CD14-positive monocyte (primary cell): ENCODE measurements around the gene BANP. TPM values are rescaled to one million over a fixed set of nuclear protein-coding genes. Genes with fewer than 3 reads are reported as not detected.
"Not testable (repeated sequence)": the region's sequence is repeated elsewhere in the genome, so short reads cannot be mapped to it uniquely, and the experiment has no call there.

Source experiments
- DNase-seq, 3 donors: peaks; one replicate each; pipeline ENCODE4 v3.0.0-alpha.2; 2011 to 2022
- H2AFZ ChIP-seq: 2 replicates; pipeline ENCODE4 v1.6.0; 2012; ENCODE audit warnings: mild to moderate bottlenecking, low read depth, low read length, inconsistent platforms; ENCODE audit not compliant: insufficient read depth, poor library complexity, severe bottlenecking
- H3K27ac ChIP-seq, 2 donors: 1 replicate in 1 of 2; 2 replicates in 1 of 2; pipeline ENCODE4 v1.5.1; 2012 to 2013; ENCODE audit warnings: low read length in 2 of 2, control low read depth in 1 of 2, inconsistent platforms in 1 of 2, low read depth in 1 of 2, mild to moderate bottlenecking in 1 of 2
- H3K27me3 ChIP-seq, 2 donors: one replicate each; pipeline versions ENCODE4 v1.6.0 to v1.6.1; 2011 to 2013; ENCODE audit warnings: low read length in 2 of 2; ENCODE audit not compliant: control insufficient read depth in 2 of 2, insufficient read depth in 2 of 2
- H3K36me3 ChIP-seq, 2 donors: replicated peaks in 1 of 2; 1 replicate in 1 of 2; 2 replicates in 1 of 2; pipeline versions ENCODE4 v1.5.1 to v1.6.1; 2012 to 2013; ENCODE audit warnings: low read length in 2 of 2, control low read depth in 1 of 2, inconsistent platforms in 1 of 2, mild to moderate bottlenecking in 1 of 2; ENCODE audit not compliant: insufficient read depth in 2 of 2, control insufficient read depth in 1 of 2
- H3K4me1 ChIP-seq, 2 donors: 1 replicate in 1 of 2; 2 replicates in 1 of 2; pipeline versions ENCODE4 v1.5.1 to v1.6.1; 2012 to 2013; ENCODE audit warnings: low read length in 2 of 2, control low read depth in 1 of 2, inconsistent platforms in 1 of 2, mild to moderate bottlenecking in 1 of 2, moderate library complexity in 1 of 2; ENCODE audit not compliant: insufficient read depth in 2 of 2, control insufficient read depth in 1 of 2
- H3K4me2 ChIP-seq: replicated peaks from 2 replicates; pipeline ENCODE3; 2012; ENCODE audit warnings: low read length, moderate library complexity, mild to moderate bottlenecking; ENCODE audit not compliant: poor library complexity, severe bottlenecking; ENCODE audit errors: extremely low read depth
- H3K4me3 ChIP-seq, 3 experiments: fragments of 200-600 bp in 1 of 3; sonication (generic) in 1 of 3; replicated peaks in 1 of 3; 1 replicate in 2 of 3; 2 replicates in 1 of 3; pipeline ENCODE4 v1.5.1; 2011 to 2013; ENCODE audit warnings: low read length in 3 of 3, mild to moderate bottlenecking in 3 of 3, control low read depth in 2 of 3, low read depth in 2 of 3, inconsistent platforms in 1 of 3, moderate library complexity in 1 of 3
- H3K79me2 ChIP-seq: 2 replicates; pipeline ENCODE4 v1.6.0; 2012; ENCODE audit warnings: mild to moderate bottlenecking, control low read depth, inconsistent platforms, low read length, moderate library complexity; ENCODE audit not compliant: insufficient read depth
- H3K9ac ChIP-seq: 2 replicates; pipeline ENCODE4 v1.6.0; 2017; ENCODE audit warnings: low read length, mild to moderate bottlenecking; ENCODE audit not compliant: insufficient read depth, poor library complexity, severe bottlenecking
- H3K9me3 ChIP-seq, 2 donors: replicated peaks in 1 of 2; 1 replicate in 1 of 2; 2 replicates in 1 of 2; pipeline versions ENCODE4 v1.5.1 to v1.6.1; 2012 to 2013; ENCODE audit warnings: low read length in 2 of 2, control low read depth in 1 of 2; ENCODE audit not compliant: control insufficient read depth in 1 of 2, insufficient read depth in 1 of 2
- H4K20me1 ChIP-seq: 2 replicates; pipeline ENCODE4 v1.6.0; 2012; ENCODE audit warnings: mild to moderate bottlenecking, low read length, control low read depth, moderate library complexity; ENCODE audit not compliant: insufficient read depth
- H3K27ac Mint-ChIP-seq, 7 donors: one replicate each; pipeline ENCODE4 v1.8.0; 2020; ENCODE audit warnings: mild to moderate bottlenecking in 7 of 7, mixed read lengths in 7 of 7, moderate library complexity in 6 of 7, inconsistent platforms in 2 of 7
- H3K27me3 Mint-ChIP-seq, 3 donors: one replicate each; pipeline ENCODE4 v1.8.0; 2021 to 2022; ENCODE audit warnings: low read depth in 3 of 3, mild to moderate bottlenecking in 3 of 3, mixed read lengths in 3 of 3, moderate library complexity in 3 of 3, inconsistent platforms in 1 of 3
- H3K36me3 Mint-ChIP-seq, 2 donors: one replicate each; pipeline ENCODE4 v1.8.0; 2020; ENCODE audit warnings: mixed read lengths in 2 of 2, inconsistent platforms in 1 of 2, mild to moderate bottlenecking in 1 of 2
- H3K4me1 Mint-ChIP-seq: one replicate; pipeline ENCODE4 v1.8.0; 2020; ENCODE audit warnings: mild to moderate bottlenecking, mixed read lengths
- H3K4me3 Mint-ChIP-seq, 2 donors: one replicate each; pipeline ENCODE4 v1.8.0; 2020; ENCODE audit warnings: mild to moderate bottlenecking in 2 of 2, mixed read lengths in 2 of 2, moderate library complexity in 1 of 2
- H3K9me3 Mint-ChIP-seq, 7 donors: one replicate each; pipeline ENCODE4 v1.8.0; 2020 to 2022; ENCODE audit warnings: mixed read lengths in 7 of 7, mild to moderate bottlenecking in 6 of 7, moderate library complexity in 6 of 7, inconsistent platforms in 2 of 7
- WGBS: methylation state at CpG from one replicate; pipeline ENCODE4 v1.1.5; 2013; ENCODE audit warnings: missing lambda C conversion rate; ENCODE audit not compliant: insufficient coverage; 5-methylcytosine and 5-hydroxymethylcytosine counted together
- intact Hi-C, 2 donors: fragments of 100-400 bp; cut with micrococcal nuclease; formaldehyde crosslinking; loops; one replicate each; pipeline versions ENCODE4 v1.15.0 to v1.15.1; 2023
- polyA plus RNA-seq, 3 donors: library from polyadenylated mRNA; depleted of rRNA in 1 of 3; unstranded in 2 of 3; stranded (reverse) in 1 of 3; fragments of 300-500 nt in 2 of 3; fragments of >200 nt in 1 of 3; fragmentation: Illumina TruSeq in 2 of 3; gene quantifications; 1 replicate in 2 of 3; 2 replicates in 1 of 3; pipeline ENCODE4 v1.2.3, GENCODE V29; 2012 to 2021

The BANP gene
- polyA plus RNA-seq, 3 donors: 10.1 to 40.9 (median 11.7) TPM

DNA sequence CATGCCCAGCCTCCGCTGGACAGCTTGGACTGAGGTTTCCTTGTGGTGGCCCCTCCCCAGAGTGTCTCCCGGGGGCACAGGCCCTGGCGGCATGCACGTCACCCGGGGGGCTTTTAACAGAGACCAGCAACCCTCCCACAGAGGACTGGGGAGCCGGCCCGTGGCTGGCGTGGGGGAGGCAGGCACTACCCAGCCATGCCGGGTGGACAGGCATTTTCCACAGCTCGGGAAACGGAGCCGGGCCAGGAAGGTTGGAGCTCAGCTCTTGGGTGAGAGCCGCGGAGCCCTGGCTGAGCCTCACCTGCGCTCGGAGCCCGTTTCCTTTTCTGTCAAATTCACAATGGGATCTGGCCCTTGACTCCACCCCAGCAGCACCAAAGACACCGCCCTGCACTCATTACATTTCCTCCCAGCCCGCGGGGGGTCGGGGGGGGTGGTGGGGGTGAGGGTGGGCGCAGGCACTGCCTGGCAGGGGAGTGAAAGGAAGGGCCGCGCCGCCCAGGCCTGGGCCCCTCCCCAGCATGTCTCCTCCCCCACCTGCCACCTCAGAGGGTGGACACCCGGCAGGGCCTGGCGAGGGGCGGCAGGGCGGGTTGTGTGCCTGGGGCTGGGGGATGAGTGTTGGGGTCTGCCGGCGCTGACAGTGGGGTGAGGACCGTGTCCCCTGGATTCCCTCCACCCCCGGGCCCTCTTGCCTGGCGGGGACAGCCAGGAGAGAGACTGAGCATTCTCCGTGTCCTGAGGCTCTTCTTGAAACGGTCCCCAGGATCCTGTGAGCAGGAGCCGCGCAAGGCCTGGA lies 139.3 kb downstream of the BANP start:
- H4K20me1 ChIP-seq, H3K9me3 ChIP-seq, H3K27me3 Mint-ChIP-seq, H3K27me3 ChIP-seq, H3K36me3 ChIP-seq, H3K36me3 Mint-ChIP-seq, DNase-seq, intact Hi-C loops, H3K79me2 ChIP-seq: not testable (repeated sequence)
- Histone ChIP-seq H3K4me2 (peak overlapping the region; percentile 31), H3K27ac (peak overlapping the region in 1 of 2 donors; percentile 26), H3K4me1 (peaks cover 13 to 15% of the 10 kb centered on the region in 2 donors), H2AFZ (peak overlapping the region; percentile 65), H3K9ac (peak overlapping the region; percentile 43), H3K4me3 (peak overlapping the region in 2 of 3 experiments; percentile 18 to 52)
- peak overlapping the region in 1 of 2 donors; percentile 54 for H3K4me3 Mint-ChIP-seq
- H3K27ac Mint-ChIP-seq: peak overlapping the region in 1 of 7 donors; percentile 51
- peaks cover 14% of the 10 kb centered on the region for H3K4me1 Mint-ChIP-seq
- H3K9me3 Mint-ChIP-seq: peaks cover 2 to 11% (median 5%) of the 10 kb centered on the region in 7 donors
- 66% methylated on average over 13 of the region's 38 CpGs for WGBS

DNA sequence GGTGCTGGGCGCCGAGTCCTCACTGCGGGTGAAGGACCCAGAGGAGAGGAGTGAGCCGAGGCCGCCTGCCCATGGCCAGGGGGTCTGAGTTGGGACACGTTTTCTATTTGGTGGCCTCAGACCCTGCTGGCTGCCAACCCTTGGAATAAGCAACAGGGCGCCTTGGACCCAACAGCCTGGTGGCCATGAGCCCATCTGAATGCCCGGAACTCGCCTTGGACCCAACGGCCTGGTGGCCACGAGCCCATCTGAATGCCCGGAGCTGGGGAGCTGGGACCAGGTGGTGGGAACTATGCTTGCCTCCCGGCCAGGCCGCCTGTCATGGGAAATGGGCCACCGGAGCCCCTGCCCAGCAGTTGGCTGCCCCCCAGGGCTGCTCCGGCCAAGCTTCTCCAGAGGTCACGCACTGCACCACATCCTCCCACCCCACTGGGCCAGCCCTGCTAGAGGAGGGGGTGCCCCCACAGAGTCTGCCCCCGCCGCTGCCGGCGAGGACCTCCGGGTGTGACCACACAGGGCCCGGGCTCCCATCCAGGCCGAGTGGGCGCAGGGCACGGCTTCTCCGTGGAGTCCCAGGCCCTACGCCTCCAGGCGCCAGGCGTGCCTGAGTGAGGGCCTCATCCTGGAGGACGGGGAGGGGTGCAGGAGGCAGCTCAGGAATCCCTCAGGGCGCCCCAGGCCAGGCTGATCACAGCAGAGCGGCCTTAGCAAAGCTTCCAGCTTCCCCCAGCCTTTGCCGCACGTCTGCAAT lies 140.2 kb downstream of the BANP start:
- H4K20me1 ChIP-seq, H3K36me3 Mint-ChIP-seq, intact Hi-C loops, H3K4me3 ChIP-seq, H3K4me2 ChIP-seq, H3K36me3 ChIP-seq, H3K9ac ChIP-seq, H3K27ac Mint-ChIP-seq, DNase-seq, H3K27me3 ChIP-seq, H2AFZ ChIP-seq, H3K4me3 Mint-ChIP-seq, H3K27ac ChIP-seq, H3K27me3 Mint-ChIP-seq, H3K79me2 ChIP-seq: not testable (repeated sequence)
- peaks cover 0 to 11% of the 10 kb centered on the region in 2 donors for H3K9me3 ChIP-seq
- Mint-ChIP-seq H3K4me1 (peaks cover 14% of the 10 kb centered on the region), H3K9me3 (peaks cover 6 to 18% (median 10%) of the 10 kb centered on the region in 7 donors)
- 65% methylated on average over 25 of the region's 35 CpGs for WGBS
- H3K4me1 ChIP-seq: peaks cover 13 to 15% of the 10 kb centered on the region in 2 donors

DNA sequence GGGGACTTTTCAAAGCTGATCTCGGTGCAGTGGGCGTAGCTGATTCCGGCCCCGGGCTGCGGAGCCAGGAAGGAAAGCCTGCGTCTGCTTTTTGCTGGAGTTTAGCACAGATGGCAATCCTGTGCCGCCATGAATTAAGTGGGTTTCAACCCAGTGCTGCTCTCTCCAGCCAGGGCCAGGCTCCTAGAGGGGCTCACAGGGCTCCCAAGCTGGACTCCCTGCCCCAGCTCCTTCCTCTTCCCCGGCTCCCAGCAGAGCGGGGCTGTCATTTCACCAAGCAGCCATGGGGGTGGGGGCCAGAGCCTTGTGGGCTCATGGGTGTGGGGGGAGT lies 140.7 kb downstream of the BANP start:
- intact Hi-C loops, H3K36me3 Mint-ChIP-seq, H2AFZ ChIP-seq, H3K9ac ChIP-seq, H3K4me2 ChIP-seq, H3K4me3 ChIP-seq, DNase-seq, H3K36me3 ChIP-seq, H3K27me3 Mint-ChIP-seq, H3K79me2 ChIP-seq, H3K27me3 ChIP-seq, H3K27ac ChIP-seq, H4K20me1 ChIP-seq, H3K4me3 Mint-ChIP-seq, H3K27ac Mint-ChIP-seq: not testable (repeated sequence)
- Mint-ChIP-seq H3K4me1 (peaks cover 14% of the 10 kb centered on the region), H3K9me3 (peaks cover 8 to 23% (median 16%) of the 10 kb centered on the region in 7 donors)
- WGBS: 8% methylated on average over 7 of the region's 9 CpGs
- H3K9me3 ChIP-seq: peaks cover 0 to 15% of the 10 kb centered on the region in 2 donors
- peaks cover 13 to 15% of the 10 kb centered on the region in 2 donors for H3K4me1 ChIP-seq

DNA sequence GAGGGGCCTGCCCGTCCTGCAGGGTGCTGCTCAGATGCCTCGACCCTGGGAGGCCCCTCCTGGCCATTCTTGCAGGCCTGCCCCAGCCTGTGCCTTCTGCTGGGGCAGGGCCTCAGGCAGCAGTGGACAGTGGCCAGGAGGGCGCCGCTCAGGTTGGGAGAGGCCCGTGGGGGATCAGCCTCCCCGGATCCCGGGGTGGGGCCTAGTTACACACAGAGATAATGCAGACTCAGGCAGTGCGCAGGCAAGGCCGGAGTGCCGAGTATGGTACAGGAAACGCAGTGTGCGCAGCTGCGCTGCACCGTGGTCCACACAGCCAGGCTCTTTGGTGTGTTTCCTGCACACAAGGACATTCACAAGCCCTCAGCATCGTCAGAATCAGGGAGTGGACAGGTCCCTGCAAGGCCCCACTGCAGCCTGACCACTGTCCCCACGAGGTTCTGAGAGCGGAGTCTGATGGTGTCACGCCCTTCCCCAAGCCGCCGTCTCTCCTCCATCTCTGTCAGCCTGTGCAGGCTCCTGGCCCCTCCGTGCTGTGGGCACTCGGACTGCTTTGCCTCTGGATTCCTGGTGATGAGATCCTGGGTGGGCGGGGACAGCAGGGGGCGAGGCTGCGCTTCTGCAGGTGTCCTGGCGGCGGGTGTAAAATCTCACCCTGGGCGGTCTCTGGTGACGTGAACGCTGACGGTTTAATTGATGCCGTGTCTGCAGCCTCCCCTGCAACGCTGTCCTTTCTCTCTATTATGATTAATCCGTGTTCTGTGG lies 141.7 kb downstream of the BANP start:
- Mint-ChIP-seq H3K9me3 (peaks cover 8 to 33% (median 23%) of the 10 kb centered on the region in 7 donors), H3K4me1 (peaks cover 14% of the 10 kb centered on the region)
- H3K9ac ChIP-seq, H3K4me3 ChIP-seq, H3K27ac Mint-ChIP-seq, H3K27ac ChIP-seq, H3K36me3 Mint-ChIP-seq, H3K4me3 Mint-ChIP-seq, intact Hi-C loops, H3K27me3 Mint-ChIP-seq, H2AFZ ChIP-seq, DNase-seq, H3K4me2 ChIP-seq, H4K20me1 ChIP-seq, H3K27me3 ChIP-seq, H3K36me3 ChIP-seq, H3K79me2 ChIP-seq: not testable (repeated sequence)
- WGBS: 93% methylated on average over 14 of the region's 34 CpGs
- Histone ChIP-seq H3K9me3 (peaks cover 0 to 24% of the 10 kb centered on the region in 2 donors), H3K4me1 (peaks cover 13 to 15% of the 10 kb centered on the region in 2 donors)
